ENCODE measurements around the gene PAX8.
A peak's percentile ranks its signal among the peaks of the same experiment; 100 is the strongest.

The PAX8 gene

DNA sequence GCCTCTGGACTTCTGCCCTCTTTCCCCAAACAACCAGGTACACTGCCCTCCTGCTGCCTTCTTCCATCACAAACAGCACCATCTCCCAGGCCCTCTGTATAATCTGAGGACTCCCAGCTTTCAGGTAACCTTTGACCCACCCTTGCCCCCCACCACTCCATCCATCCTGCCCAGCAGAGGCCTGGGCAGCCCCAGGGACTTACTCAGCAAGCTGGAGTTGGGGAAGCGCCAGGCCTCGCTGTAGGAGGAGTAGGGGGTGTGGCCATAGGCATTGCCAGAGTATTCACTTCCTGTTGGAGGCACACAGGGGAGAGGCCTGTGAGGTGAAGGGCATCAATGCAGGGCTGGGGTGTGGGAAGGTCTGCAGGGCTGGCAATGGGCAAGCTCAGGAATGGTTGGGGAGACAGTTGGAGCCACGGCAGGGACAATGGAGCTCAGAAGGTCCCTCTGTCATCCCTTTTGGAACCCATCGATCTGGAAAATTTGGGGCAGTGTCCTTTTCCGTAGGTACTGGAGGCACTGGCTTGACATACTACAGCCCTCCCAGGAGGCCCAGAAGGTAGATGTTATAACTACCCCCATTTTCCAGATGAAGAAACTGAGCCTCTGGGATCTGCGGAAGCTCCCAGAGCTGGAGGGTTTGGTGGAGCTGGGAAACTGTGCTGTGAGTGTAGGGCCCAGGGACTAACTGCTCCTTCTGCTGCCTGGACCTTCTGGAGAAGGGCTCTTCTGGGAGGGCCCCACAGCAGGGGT is 58.7 kb downstream of the PAX8 start:
- DNase-seq (ENCODE audit: low spot score), result no peak

DNA sequence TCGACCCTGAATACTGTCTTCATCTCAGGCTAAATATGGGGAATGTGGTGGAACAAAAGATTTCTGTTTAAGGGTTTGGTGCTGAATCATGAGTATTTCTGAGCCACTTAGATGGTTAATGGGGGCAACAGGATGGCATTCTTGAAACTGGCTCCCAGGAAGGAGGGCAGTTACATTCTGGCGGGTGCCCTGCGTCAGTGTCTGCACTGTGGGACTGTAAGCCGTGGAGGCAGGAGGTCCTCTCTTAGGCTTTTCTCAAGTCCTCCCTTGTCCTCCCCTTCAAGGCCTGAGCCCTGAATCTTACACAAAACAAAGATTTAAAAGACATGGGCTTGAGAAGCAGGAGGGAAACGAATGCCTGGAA is 59.2 kb downstream of the PAX8 start:
- DNase-seq (ENCODE audit: low spot score), result no peak

DNA sequence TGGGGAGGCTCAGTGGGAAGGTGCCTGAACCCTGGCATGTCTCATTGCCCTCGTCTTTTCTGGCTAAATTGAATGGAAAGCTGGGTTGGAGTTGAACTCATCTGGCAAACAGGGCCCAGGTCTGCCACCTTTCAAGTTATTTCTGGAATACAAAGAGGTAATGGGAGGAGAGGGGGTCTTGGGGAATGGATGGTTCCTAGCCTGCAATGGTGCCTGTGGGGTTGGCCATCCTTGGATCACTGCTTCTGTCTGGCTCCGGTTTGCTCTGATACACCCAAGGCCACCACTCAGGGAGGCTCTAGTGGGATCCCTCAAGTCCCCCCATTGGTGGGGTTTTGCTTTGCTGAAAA is 59.7 kb downstream of the PAX8 start:
- no peak for DNase-seq (ENCODE audit: low spot score)

DNA sequence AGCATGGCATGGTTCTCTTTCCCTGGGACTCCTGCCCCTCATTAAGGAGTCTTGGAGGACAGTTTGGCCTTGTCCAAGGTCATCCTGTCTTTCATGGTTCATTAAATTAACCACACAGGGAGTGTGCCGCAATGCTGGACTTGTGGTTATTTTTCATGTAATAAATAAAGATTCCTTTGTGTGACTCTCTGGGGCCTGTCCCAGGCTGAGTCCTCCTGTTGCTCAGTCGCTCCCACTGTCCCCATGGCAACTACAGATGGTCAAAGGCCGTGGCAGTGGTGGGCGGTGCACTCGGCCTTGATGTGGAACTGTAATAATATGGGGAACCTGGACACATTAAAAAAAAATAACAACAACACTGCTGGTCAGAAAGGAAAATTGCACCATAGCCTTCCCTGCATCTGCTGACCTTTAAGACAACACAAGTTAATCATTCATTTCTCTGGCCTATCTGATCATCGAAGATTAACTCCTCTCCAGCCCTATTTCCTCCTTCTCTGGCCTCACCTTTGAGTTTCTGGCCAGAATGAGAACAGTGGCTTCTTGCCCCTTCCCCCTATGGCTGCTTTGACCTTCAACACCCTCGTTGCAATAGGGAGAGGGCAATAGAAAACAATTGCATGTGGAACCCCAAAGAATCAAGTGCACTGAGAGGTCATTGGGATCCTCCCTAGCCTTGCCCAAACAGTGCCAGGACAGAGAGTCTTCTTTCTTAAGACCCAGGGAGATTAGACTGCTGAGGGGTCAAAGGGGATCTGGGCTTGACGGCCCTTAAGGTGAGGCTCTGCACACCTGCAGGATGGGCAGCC is 60.2 kb downstream of the PAX8 start:
- DNase-seq (ENCODE audit: low spot score), result peak; percentile 50

- DNase-seq (ENCODE audit: low spot score), result no peak
Measured at GRCh38 chr2:113217455-113218282, 61.1 kb downstream of the PAX8 start.

DNA sequence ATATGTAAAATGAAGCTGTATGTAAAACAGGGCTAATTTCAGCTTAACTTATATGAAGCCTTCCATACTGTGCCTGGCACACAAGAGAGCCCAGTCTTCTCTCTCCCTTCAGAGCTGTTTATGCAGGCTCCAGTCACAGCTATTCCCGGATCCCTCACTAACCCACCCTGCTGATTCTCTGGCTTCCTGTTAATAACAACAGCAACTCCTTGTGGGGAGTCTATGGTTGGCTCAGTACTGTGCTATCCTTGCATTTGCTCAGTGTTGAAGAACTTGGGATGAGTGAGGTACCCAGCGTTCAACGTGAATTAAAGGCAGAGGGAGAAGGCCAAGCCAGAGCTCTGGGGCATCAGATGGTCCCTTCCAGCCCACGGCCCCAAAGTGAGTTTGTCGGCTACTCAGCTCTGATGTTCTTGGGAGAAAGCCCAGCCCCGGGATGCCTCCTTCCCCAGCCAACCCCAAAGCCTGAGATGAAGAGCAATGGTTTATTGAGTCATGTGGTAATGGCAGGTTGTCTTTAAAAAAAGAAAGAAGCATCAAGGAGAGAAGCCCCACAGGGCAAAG is 61.7 kb downstream of the PAX8 start:
- DNase-seq (ENCODE audit: low spot score), result no peak

- DNase-seq (ENCODE audit: low spot score), result no peak
Measured at GRCh38 chr2:113216321-113216720, 62.4 kb downstream of the PAX8 start.

- DNase-seq (ENCODE audit: low spot score), result no peak
Measured at GRCh38 chr2:113215056-113215455, 63.7 kb downstream of the PAX8 start.

- no peak for DNase-seq (ENCODE audit: low spot score)
Measured at GRCh38 chr2:113214141-113214540, 64.6 kb downstream of the PAX8 start.

DNA sequence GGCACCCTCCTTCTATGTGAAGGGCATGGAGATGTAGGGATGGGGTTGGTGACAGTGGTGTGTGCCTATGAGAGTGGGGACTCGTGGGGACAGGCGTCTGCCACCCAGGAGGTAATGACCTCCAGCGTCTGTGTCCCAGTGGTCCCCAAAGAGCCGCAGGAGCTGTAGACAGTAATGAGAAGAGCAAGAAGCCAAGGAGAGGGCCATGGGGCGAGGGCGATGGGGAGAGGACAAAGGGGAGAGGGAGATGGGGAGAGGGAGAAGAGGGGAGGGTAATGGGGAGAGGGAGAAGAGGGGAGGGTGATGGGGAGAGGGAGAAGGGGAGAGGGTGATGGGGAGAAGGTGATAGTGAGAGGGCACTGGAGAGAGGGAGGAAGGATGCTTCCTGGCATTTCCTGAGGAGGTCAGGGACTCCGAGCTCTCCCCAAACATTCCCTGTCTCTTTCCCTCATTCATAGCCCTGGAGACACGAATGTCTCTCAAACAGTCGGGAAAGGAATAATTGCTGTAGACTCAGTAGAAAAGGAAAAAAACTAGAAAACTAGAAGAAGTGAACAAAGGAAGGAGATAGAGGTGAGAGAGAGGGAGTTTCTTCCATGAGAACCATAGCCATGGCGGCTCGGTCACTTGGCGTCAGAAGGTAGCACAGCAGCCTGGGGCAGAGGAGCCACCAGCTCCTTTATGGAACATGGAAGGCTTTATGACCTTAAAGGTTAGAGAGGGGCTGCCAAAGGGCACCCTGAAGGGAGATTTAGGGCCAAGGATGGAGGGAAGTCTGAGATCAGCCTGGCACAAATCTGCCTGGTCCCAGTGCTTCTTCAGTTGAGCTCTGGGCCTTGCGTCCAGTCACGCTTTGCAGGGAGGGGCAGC is 65.4 kb downstream of the PAX8 start:
- DNase-seq (ENCODE audit: low spot score), result no peak

DNA sequence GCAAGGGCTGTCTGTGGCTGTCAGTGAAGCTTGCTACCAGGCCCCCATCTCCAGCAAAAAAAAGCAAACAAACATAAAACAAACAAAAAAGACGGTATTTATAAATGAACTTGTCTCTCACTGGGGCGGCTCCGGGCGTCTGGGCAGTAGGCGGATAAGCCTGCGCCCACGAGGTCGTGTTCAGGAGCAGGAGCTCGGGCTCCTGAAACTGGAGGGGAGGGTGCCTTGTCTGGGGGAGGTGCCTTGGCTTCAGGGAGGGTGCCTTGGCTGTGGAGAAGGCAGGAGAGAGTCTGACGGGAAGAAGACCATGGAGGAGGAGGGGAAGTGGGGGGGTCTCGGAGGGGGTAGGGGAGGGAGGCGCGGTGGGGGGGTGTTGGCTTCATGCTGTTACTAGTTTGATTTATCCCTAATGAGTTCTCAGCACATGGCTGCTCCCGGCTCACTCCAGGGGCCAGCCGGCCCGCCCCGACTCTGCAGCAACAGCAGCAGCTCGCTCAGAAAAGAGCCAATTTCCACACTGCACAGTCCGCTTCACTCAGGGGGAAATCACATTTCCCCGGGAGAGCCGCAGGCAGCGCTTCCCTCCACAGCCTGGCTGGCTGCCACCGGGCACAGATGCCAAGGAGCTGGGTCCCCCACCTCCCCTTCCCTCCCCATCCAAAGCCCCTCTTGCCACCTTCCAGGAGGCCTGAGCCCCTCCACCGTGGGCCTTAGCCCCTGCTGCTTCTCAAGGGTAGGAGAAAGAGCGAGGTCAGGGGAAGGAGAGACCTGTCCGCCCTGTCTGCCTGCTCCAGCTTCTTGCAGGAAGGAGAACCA is 66.3 kb downstream of the PAX8 start:
- no peak for DNase-seq (ENCODE audit: low spot score)

GRCh38 chr2:113211226-113212105 is 67.3 kb downstream of the PAX8 start:
- peak; percentile 79 for DNase-seq (ENCODE audit: low spot score)

DNA sequence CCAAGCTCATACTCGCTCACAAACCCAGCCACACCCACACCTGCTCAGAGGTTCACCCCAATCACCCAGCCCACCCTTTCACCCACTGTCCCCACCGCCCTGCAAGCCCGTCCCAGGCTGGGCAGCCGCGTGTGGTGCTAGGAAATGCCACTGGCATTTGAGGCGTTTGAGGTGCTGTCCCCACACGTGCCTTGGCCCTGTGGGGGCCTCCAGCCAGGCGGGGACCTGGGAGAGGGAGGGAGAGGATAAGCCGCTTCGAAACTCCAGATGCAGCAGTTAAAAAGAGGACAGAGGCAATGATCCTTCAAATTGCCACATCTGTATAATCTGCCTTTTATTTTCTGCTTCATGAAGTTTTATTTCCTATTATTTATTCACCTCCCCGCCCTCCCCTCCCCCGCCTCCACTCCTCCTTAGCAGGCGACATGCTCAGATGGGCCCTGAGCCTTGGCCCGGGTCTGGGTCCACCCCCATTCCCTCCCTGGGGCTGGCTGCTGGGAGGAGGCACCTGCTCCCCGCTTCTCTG is 69.0 kb downstream of the PAX8 start:
- no peak for DNase-seq (ENCODE audit: low spot score)

DNA sequence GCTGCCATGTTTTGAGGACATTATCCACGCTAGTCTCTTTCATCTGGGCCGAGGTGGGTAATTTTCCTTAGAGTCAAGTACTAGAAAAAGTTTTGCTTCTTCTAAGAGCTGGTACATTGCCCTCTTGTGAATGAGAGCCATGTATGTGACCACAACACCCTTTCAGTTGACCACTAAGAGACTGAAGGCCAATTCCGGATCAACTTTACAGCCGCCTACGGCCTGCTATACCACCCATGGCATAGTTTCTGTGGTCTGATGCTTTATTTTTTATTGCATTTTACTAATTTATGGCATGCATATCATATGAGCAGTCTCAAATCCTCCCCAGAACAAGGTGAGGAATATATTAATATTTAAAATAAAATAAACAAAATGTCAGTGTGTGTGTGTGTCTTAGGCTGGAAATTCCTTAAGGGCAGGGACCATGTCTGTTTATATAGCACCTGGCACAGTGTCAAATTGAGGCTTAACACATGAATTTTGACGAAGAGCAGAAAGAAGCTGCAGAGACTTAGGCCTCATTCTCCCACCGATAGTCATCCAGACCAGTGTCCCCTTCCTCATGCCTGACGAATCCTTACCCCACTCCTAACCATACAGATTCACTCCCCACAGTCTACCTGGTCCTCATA is 69.6 kb downstream of the PAX8 start:
- peak; percentile 42 for DNase-seq (ENCODE audit: low spot score)

- no peak for DNase-seq (ENCODE audit: low spot score)
Measured at GRCh38 chr2:113208396-113208795, 70.3 kb downstream of the PAX8 start.

- no peak for DNase-seq (ENCODE audit: low spot score)
Measured at GRCh38 chr2:113207021-113207420, 71.7 kb downstream of the PAX8 start.

DNA sequence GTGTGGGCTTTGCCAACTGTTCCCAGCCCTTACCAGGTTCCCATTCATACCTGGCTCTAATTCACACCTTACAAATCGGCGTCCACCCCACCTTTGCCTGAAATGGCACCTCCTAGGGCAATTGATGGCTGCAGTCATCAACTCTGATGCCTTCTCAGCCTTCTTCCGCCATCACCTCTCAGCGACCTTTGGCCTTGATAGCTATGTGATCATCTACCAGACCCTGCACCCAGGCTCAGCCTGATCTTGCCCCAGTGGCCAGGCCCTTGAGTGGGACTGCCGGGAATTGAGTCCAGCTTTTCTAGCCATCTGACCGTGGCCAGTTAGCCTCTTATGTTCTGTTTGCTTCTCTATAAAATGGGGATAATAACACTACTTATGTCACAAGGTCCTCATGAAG is 72.5 kb downstream of the PAX8 start:
- no peak for DNase-seq (ENCODE audit: low spot score)

- peak; percentile 83 for DNase-seq (ENCODE audit: low spot score)
Measured at GRCh38 chr2:113203901-113204519, 74.7 kb downstream of the PAX8 start.

DNA sequence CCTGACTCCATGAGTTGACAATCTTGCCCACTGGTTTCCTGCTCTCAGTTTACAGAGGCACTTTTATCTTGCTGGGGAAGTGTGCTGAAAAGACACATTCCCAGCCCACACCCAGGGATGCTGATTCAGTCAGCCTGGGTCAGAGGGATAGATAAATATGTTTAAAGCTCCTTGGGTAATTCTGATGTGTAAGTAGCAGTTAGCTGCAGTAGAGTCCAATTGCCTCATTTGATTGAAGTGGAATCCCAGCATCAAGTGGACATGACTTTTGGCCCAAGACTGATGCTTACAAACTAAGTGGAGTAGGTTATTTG is 75.5 kb downstream of the PAX8 start:
- no peak for DNase-seq (ENCODE audit: low spot score)
